Activated CD4-positive, alpha-beta T cell treated with anti-CD3 and anti-CD28 coated beads, Interleukin-2, amount 10 ng/mL, durations not matched to agents 24 days and 14 days (primary cell): ENCODE results near the gene ADCY7. TPM values are rescaled to one million over a fixed set of nuclear protein-coding genes. Genes with fewer than 3 reads are reported as not detected.
A peak's percentile ranks its signal among the peaks of the same experiment; 100 is the strongest.

ENCODE experiments used
- DNase-seq: peaks from one replicate; pipeline ENCODE4 v3.0.0; 2022
- H3K27ac Mint-ChIP-seq: one replicate; pipeline ENCODE4 v1.8.0; 2022; ENCODE audit warnings: mild to moderate bottlenecking, mixed read lengths
- H3K27me3 Mint-ChIP-seq: one replicate; pipeline ENCODE4 v1.8.0; 2022; ENCODE audit warnings: mixed read lengths
- H3K36me3 Mint-ChIP-seq: one replicate; pipeline ENCODE4 v1.8.0; 2022; ENCODE audit warnings: low read depth, mild to moderate bottlenecking, mixed read lengths
- H3K4me1 Mint-ChIP-seq: one replicate; pipeline ENCODE4 v1.8.0; 2021; ENCODE audit warnings: mixed read lengths
- H3K4me3 Mint-ChIP-seq: one replicate; pipeline ENCODE4 v1.8.0; 2022; ENCODE audit warnings: mild to moderate bottlenecking, moderate library complexity, mixed read lengths
- H3K9me3 Mint-ChIP-seq: one replicate; pipeline ENCODE4 v1.8.0; 2021; ENCODE audit warnings: mixed read lengths
- intact Hi-C: fragments of 100-400 bp; cut with micrococcal nuclease; formaldehyde crosslinking; loops from one replicate; pipeline ENCODE4 v1.15.1; 2023
- total RNA-seq: library from RNA; stranded (reverse); gene quantifications from 2 replicates; pipeline ENCODE4 v1.2.3, GENCODE V29; 2022

The ADCY7 gene
- total RNA-seq, 1 donor from 2014 or later = 86.2 TPM

DNA sequence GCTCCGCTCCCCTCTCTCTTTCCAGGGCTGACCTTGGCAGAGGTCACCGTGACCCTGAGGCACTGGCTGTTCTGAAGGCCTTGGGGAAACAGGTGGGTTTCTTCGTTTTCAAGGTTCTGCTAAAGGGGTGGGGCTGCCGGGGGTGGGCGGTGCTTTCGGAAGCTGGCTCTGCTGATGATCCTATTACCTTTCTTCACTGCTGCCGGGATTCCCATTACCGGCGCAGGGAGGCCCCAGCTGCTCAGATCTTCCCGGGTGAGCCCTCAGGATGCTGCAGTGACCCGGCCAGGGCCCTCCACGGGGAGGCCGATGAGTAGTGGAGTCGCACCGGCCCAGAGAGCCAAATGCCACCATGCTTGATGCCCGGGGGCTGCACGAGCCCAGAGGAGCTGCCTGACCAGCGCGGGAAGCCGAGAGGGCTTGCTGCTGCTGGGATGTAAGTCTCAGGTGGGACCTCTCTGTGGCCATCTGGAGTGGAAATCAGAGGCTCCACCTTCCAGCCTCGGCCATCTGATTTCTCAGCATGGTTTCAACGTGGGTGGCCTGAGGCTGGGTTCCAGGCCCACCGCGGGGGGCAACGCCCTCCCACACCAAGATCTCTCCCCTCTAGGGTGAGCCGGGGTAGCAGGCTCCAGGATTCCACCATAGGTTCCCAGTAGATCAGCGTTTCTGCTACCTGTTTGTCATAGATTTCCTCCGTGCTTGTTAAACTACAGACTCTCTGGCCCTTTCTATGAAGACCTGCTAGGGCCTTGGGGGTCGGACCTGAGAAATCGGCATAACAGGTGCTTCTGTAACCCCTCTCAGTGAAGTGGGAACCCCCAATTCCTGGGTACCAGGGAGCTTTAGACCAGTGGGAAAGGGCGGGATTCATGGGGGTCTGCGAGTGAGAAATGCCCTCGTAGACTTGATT, 21.6 kb upstream of the ADCY7 start:
- Mint-ChIP-seq H3K27ac (peak overlapping the region; percentile 79), H3K9me3 (no peaks in the 10 kb centered on the region), H3K27me3 (peaks cover 19% of the 10 kb centered on the region), H3K36me3 (no peaks in the 10 kb centered on the region), H3K4me3 (peak overlapping the region; percentile 83), H3K4me1 (peaks cover 17% of the 10 kb centered on the region)
- no peak for DNase-seq
- intact Hi-C loops = loop anchor here (1.0 kb wide), 2 partner anchors 23 to 33 kb away; no protein-coding TSS in a partner anchor

DNA sequence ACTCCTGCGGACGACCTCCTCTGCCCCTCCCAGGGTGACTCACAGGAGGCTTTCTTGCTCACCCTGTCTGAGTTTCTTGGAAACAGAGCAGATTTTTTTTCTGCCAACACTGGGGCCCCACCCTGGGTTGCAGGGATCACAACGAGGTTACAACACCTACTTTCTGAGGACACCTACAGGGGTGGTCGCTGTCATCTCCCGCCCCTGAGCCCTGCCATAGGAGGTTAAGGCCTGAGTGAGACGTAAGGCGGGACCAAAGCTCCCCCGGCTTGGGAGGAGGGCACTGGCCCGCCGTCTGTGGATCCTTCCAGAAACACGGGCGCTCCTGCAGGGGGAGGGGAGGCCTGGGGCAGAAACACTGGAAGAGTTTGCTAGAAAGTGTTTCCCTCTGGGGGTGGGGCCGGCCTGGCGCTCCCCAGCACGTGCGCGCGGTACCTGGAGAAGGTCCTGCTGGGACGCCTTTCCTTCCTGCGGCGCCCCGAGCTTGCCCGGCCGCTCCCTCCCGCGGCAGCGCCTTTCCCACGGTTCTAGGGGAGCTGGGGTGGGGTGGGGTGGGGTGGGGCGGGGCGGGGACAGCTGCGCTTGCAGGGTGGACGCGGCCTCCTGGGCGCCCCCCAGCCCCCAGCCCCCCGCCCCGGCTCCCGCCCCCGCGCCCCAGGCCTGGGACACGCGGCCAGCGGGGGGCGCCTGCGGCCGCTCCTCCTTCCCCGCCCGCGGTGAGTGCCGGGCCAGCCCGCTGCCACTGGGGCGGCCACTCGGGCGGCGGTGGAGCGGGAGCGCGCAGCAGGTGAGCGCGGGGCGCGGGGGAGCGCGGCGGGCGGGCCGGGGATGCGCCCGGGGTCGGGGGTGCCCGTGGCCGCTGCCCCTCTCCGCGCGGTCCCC, 20.7 kb upstream of the ADCY7 start:
- Mint-ChIP-seq H3K9me3 (no peaks in the 10 kb centered on the region), H3K4me1 (peaks cover 17% of the 10 kb centered on the region), H3K27ac (peak overlapping the region; percentile 79), H3K27me3 (peaks cover 14% of the 10 kb centered on the region), H3K4me3 (peak overlapping the region; percentile 83), H3K36me3 (no peaks in the 10 kb centered on the region)
- intact Hi-C loops = loop anchor here (1.0 kb wide), 2 partner anchors 22 to 32 kb away; no protein-coding TSS in a partner anchor
- DNase-seq = peak; percentile 87

DNA sequence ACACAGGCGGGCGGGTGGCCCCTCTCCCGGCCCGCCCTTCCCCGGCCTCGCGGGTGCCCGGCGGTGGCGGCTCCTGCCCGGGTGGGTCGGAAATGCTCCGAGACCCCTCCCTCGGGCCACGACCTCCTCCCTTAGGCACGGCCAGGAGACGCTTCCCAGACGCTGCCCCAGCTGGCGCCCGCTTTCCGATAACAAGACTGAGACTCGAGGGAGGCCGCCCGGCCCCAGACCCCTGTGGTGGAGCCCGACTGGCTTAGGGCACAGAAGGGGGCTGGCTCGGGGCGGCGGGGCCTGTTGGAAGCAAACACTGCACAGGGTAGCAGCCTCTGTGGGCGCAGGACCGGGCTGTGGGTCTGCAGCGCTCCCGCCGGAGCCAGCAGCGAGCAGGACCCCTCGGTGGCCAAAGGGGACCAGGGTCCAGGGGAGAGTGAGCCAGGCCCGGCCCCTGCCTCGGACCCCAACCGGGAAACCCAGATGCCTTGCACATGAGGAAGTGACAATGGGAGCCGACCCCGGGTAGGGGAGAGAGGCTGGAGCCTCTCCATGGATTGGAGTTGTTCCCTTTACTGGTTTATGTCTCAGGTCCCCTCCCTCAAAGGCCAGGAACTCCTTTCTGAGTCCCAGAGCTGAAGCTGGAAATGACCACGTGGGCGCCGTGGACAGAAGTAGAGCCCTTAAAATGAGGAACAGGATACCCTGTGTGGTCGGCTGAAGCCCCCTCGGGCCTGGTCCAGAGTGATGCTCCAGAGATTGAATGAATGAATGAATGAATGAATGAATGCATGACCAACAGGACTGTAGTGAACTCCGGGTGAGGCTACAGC, 19.8 kb upstream of the ADCY7 start:
- peak overlapping the region; percentile 76 for H3K4me3 Mint-ChIP-seq
- H3K27me3 Mint-ChIP-seq = peaks cover 6% of the 10 kb centered on the region
- H3K27ac Mint-ChIP-seq = peak overlapping the region; percentile 78
- intact Hi-C loops = no loop called here
- no peaks in the 10 kb centered on the region for H3K9me3 Mint-ChIP-seq
- peaks cover 18% of the 10 kb centered on the region for H3K4me1 Mint-ChIP-seq
- peak; percentile 71 for DNase-seq
- H3K36me3 Mint-ChIP-seq = no peaks in the 10 kb centered on the region

DNA sequence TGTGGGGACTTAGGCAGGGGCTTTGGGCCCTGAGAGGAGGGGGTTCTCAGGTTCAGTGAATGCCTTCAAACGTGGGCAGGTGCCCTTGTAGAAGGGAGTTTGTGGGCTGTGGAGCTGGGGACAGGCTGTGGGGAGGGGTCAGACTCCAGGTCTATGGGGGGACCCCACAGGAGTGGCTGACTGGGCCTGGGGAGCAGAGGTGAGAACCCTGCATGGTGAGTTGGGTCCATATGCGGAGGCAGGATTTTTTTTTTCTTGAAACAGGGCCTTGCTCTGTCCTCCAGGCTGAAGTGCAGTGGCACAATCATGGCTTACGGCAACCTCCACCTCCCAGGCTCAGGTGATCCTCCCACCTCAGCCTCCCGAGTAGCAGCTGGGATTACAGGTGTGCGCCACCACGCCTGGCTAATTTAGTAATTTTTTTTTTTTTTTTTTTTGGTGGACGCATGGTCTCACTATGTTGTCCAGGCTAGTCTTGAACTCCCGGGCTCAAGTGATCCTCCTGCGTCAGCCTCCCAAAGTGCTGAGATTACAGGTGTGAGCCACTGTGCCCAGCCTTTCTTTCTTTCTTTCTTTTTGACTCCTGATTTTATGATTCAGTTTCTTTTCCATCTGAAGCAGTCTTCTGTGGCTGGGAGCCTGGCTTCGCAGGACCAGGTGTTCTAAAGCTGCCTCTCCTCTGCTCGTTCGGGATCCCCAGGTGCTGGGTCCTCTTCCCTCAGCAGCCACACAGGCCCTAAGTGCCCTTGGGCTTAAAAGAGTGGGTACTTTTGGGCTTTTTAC, 19.0 kb upstream of the ADCY7 start:
- H3K27ac Mint-ChIP-seq = peak overlapping the region; percentile 36
- intact Hi-C loops = no loop called here
- H3K27me3 Mint-ChIP-seq = peaks cover 6% of the 10 kb centered on the region

DNA sequence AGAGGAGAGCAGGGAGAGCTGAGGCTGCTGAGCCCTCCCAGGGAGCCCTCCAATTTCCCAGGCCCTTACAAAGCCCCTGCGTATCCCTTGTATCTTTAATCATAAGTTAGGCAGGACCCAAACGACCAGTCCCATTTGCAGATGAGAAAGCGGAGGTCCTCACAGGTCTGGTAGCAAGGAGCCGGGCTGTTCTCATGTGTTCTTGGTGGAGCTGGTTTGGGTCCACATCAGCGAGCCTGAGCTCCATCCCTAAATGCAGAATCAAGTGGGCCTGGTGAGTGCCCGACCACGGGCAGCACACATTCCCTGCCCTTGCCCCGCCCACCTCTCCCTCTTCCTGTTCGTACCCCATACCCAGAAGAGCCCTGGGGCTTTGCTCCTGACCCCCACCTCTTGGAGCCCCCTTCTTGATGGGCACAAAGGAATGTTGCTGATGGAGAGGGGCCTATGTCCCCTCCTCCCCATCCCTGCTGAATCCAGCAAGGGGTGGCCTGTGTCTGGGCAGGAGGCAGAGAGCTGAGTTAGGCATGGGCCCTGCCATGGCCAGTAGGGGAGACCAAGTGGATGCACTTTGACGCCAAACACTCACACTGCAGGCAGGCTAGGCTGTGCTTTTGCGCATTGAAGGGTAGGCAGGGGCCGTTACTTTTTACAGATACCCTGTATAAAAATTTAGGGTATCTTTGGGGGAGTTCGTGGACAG, 18.3 kb upstream of the ADCY7 start:
- H3K4me3 Mint-ChIP-seq = peak overlapping the region; percentile 56
- no peaks in the 10 kb centered on the region for H3K9me3 Mint-ChIP-seq
- H3K4me1 Mint-ChIP-seq = peaks cover 18% of the 10 kb centered on the region
- intact Hi-C loops = no loop called here
- no peak overlapping the region for H3K27ac Mint-ChIP-seq
- peaks cover 4% of the 10 kb centered on the region for H3K27me3 Mint-ChIP-seq
- DNase-seq = peak; percentile 53
- no peaks in the 10 kb centered on the region for H3K36me3 Mint-ChIP-seq

More for the DNA sequence above, 19.0 kb upstream of the ADCY7 start:
- no peaks in the 10 kb centered on the region for H3K9me3 Mint-ChIP-seq
- H3K4me1 Mint-ChIP-seq = peaks cover 18% of the 10 kb centered on the region
- H3K36me3 Mint-ChIP-seq = no peaks in the 10 kb centered on the region
- peak overlapping the region; percentile 76 for H3K4me3 Mint-ChIP-seq
- peak; percentile 55 for DNase-seq

DNA sequence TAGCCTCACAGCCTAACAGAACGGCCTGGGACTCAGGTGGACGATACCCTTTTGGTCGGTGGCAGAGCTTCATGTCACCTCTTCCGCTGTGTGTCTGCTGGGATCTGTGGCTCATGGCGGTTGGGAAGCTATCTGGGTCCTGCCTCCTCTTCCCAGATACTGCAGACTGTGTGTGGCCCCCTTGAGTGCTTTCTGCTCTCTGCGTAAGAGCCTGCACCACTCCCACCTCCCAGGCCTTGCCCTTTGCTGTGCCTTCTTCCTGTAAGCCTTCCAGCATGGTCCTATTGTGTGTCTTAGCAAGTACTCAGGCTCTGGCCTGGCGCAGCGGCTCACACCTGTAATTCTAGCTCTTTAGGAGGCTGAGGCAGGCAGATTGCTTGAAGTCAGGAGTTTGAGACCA, 17.5 kb upstream of the ADCY7 start:
- H3K36me3 Mint-ChIP-seq = no peaks in the 10 kb centered on the region
- DNase-seq = peak; percentile 53
- no peaks in the 10 kb centered on the region for H3K9me3 Mint-ChIP-seq
- H3K4me3 Mint-ChIP-seq = no peak overlapping the region
- peaks cover 8% of the 10 kb centered on the region for H3K27me3 Mint-ChIP-seq
- H3K27ac Mint-ChIP-seq = no peak overlapping the region
- H3K4me1 Mint-ChIP-seq = peaks cover 18% of the 10 kb centered on the region
- intact Hi-C loops = no loop called here

DNA sequence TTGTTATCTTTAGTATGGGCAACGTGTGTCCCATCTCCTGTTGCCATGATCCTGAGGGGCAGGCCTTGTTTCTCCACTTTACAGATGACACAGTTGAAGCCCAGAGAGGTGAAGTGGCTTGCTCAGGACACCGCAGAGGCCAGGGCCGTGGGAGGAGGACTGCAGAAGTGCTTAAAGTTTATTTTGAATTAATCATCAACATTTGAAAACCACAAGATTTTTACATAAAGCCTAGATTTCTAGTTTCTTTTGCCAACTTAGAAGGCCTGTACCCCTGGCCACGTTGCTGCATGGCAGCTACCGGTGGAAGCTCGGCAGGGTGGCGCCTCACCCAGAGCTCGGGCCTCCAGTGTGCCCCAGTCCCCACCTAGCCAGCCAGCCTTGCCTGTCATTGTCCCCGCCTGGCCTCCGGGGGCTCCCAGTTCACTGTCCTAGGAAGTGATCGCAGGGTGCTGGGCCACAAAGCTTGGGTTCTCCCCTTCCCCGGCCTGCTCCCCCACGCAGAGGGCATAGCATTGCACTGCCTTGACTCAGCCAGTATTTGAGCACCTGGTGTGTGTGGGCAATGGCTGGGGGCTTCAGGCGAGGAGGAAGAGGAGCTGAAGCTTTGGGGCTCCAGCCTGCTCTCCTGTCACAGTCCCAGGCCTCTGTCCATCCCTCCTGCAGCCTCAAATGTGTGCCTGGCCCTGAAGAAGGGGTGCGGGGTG, 14.8 kb upstream of the ADCY7 start:
- no peak overlapping the region for H3K27ac Mint-ChIP-seq
- no peaks in the 10 kb centered on the region for H3K36me3 Mint-ChIP-seq
- intact Hi-C loops = no loop called here
- peaks cover 11% of the 10 kb centered on the region for H3K4me1 Mint-ChIP-seq
- H3K4me3 Mint-ChIP-seq = no peak overlapping the region
- no peaks in the 10 kb centered on the region for H3K9me3 Mint-ChIP-seq
- DNase-seq = no peak
- peaks cover 16% of the 10 kb centered on the region for H3K27me3 Mint-ChIP-seq

DNA sequence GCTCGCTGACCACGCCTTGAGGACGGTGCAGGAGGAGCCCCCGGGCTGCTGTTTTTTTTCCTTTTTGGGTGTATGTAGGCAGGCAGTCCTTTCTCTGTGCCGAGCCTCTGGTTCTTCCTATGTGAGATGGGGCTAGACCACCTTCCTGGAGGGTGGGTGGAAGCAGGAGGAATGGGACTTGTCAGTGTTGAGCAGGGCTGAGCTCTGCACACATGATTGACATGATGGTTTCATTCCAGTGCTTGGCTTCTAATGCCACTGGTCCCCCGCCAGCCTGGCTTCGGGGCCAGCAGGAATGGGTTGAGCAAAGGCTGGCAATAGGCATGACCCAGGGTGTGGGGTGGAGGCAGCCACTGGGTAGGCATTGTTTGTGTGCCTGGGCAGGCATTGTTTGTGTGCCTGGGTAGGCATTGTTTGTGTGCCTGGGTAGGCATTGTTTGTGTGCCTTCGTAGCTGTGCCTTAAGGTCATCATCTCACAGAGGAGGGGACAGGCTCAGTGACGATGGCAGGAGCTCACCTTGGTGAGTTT, 14.2 kb upstream of the ADCY7 start:
- Mint-ChIP-seq H3K9me3 (no peaks in the 10 kb centered on the region), H3K27ac (no peak overlapping the region), H3K4me3 (no peak overlapping the region), H3K27me3 (peaks cover 20% of the 10 kb centered on the region), H3K4me1 (peaks cover 6% of the 10 kb centered on the region), H3K36me3 (no peaks in the 10 kb centered on the region)
- no peak for DNase-seq
- intact Hi-C loops = no loop called here

DNA sequence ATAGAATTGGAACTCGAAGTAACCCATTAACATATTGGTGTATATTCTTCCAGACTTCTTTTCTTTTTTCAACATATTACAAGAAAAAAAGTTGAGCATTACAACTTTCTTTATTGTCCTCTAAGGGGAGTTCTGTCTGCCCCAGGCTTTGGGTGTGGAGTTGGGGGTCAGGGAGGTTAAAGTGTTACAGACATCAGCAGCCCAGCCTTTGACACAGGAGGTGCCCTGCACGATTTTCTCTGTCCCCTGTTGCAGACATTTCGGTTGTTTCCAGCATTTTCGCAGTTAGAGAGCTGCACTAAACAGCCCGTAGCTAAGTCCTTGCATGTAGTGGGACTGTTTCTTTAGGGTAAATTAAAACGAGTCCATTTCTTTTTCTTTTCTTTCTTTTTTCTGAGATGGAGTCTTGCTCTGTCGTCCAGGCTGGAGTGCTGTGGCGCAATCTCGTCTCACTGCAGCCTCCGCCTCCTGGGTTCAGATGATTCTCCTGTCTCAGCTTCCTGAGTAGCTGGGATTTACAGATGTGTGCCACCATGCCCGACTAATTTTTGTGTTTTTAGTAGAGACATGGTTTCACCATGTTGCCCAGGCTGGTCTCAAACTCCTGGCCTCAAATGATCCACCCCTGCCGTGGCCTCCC, 13.4 kb upstream of the ADCY7 start:
- Mint-ChIP-seq H3K27ac (no peak overlapping the region), H3K4me1 (peaks cover 3% of the 10 kb centered on the region), H3K9me3 (no peaks in the 10 kb centered on the region), H3K27me3 (peaks cover 20% of the 10 kb centered on the region), H3K36me3 (no peaks in the 10 kb centered on the region), H3K4me3 (no peak overlapping the region)
- DNase-seq = no peak
- intact Hi-C loops = no loop called here

DNA sequence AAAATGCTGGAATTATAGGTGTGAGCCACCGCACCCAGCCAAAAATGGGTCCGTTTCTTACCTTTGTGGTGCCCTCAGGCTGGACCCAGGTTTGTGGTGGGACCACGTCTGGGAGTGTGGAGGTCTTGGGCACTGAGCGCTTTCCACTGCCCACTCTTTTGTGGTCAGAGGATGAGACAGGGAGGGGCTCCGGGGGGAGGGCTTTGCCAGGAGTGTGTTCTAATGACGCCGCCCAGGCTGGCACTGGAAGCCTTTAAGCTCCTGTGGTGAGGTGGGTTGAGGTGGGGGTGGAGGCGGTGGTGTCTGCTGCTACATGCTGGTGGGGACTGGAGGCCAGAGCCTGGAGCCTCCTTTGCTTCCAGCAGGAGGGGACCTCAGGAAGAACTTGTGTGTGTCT, 12.8 kb upstream of the ADCY7 start:
- Mint-ChIP-seq H3K4me3 (no peak overlapping the region), H3K27ac (no peak overlapping the region), H3K27me3 (peaks cover 20% of the 10 kb centered on the region), H3K9me3 (no peaks in the 10 kb centered on the region), H3K4me1 (peaks cover 3% of the 10 kb centered on the region), H3K36me3 (no peaks in the 10 kb centered on the region)
- intact Hi-C loops = no loop called here
- no peak for DNase-seq

DNA sequence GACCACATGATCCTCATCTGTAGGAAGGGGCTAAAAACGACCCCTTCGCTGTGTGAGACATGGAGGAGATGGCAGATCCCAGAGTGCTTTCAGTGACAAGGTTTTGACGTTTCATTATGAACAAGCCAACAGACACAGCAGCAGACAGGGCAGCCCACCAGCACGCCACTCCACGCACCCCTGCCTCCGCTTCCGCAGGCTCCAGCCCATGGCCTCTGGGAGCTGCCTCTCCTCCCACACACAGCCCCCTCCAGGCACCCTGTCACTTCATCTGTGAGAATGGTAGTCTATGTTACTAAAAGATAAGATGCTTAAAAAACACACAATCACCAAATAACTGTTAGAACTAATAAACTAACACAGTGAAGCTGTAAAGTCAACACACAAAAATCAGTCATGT, 12.3 kb upstream of the ADCY7 start:
- peaks cover 23% of the 10 kb centered on the region for H3K27me3 Mint-ChIP-seq
- no peak overlapping the region for H3K27ac Mint-ChIP-seq
- no peak for DNase-seq
- H3K36me3 Mint-ChIP-seq = no peaks in the 10 kb centered on the region
- H3K4me1 Mint-ChIP-seq = peaks cover 3% of the 10 kb centered on the region
- H3K9me3 Mint-ChIP-seq = no peaks in the 10 kb centered on the region
- no peak overlapping the region for H3K4me3 Mint-ChIP-seq
- intact Hi-C loops = no loop called here
